NCI-H524 treated with DMSO at 0.1 percent for 48 hours (cell line): ENCODE measurements around the gene NPLOC4.
"Not testable (repeated sequence)": the region's sequence is repeated elsewhere in the genome, so short reads cannot be mapped to it uniquely, and the experiment has no call there.

Experiments
- DNase-seq: peaks from one replicate; lab custom pipeline; 2025; lab: John Stamatoyannopoulos, UW

The NPLOC4 gene

DNA sequence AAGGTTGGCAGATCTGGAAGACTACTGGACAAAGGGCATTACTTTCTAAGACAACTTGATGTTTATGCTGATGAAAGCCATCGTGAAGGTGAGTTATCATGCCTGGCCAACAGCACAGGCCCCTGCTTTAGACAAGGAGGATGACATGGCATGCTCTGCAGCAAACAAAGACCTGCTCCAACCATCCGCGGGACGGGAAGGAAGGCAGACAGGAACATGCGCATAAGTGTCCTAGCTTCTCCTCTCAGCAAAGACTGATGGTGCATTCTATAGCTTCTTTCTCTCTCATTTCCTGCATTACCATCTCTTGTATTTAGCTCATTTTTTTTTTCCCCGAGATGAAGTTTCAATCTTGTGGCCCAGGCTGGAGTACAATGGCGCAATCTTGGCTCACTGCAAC is 5.4 kb downstream of the NPLOC4 start:
- DNase-seq: no peak

DNA sequence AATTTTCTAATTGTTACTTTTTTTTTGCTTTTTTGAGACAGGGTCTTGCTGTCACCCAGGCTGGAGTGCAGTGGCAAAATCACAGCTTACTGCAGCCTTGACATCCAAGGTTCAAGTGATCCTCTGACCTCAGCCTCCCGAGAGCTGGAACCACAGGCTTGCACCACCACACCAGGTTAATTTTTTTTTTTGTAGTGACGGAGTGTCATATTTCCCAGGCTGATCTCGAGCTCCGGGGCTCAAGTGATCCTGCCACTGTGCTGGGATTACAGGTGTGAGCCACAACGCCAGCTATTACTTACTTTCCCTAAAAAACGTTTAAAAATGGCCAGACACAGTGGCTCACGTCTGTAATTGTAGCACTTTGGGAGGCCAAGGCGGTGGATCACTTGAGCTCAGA is 6.6 kb downstream of the NPLOC4 start:
- no peak for DNase-seq

DNA sequence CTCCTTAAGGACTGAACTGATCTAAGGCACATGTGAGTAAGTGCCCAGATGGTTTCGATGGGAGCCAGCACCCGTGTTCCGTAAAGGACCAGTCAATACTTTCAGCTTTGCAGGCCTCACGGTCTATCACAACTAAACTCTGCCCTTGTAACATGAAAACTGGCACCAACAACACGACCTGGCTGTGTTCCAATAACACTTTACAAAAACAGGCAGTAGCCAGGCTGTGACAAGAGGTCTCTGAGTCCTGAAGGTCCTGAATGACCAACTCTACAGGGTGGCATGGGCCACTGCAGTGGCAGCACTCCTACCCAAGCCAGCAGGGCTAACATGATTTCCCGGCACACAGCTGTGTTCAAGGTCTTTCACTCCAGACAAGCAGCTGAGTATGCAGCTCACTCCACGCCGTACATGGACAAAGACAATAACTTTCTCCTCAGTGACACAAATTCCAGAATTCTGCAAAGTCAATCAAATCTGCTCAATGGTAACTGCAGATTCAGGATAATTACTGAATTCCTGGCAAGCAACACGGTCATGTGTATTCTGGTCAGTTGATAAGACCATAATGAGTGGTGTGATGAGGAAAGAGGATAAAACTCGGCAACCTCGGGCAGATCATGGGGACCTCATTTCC is 15.3 kb downstream of the NPLOC4 start:
- no peak for DNase-seq

DNA sequence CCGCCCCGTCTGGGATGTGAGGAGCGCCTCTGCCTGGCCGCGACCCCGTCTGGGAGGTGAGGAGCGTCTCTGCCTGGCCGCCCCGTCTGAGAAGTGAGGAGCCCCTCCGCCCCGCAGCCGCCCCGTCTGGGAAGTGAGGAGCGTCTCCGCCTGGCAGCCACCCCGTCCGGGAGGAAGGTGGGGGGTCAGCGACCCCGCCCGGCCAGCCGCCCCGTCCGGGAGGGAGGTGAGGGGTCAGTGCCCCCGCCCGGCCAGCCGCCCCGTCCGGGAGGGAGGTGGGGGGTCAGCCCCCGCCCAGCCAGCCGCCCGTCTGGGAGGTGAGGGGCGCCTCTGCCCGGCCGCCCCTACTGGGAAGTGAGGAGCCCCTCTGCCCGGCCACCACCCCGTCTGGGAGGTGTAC is 18.6 kb downstream of the NPLOC4 start:
- DNase-seq: not testable (repeated sequence)

DNA sequence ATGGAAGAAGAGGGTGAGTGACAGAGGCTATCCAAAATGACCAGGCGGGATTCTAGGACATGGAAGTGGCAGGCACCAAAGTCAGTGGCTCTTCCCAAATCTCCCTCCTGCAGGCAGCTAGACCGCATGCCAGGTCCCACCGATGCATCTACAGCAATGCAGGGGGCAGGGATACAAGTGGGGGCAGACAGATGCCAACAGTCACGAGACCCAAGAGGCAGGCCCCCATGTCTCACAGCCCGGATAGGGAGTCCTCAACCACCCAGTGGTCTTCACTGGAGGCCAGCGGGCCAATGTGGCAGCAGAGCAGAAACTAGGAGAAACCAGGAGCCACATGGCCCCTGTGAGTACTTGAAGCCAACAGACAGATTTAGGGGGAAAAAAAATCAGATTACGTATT is 20.0 kb downstream of the NPLOC4 start:
- DNase-seq: no peak

DNA sequence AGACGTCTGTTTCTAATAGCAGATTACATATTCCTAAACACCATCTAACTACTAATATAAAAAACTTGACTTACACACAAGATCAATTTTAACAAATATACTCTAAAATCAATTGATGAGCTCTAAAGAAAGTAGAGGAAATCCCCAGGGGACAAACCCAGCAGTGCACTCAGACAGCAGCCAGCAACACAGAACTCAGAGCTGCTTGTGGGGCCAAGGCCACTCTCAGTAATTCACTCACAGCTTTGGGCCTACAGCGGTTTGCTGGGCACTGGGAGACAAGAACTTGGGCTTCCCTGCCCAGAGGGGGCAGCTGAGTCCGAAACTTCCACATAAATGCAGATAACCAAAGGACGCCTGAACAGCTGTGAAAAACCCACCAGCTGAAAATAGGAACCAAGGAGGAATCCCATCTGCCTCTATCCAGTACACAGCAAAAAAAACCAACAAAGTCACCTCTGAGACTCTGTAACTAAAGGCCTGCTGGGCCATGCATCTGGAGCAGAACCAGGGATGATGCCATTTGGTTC is 21.4 kb downstream of the NPLOC4 start:
- DNase-seq: no peak

DNA sequence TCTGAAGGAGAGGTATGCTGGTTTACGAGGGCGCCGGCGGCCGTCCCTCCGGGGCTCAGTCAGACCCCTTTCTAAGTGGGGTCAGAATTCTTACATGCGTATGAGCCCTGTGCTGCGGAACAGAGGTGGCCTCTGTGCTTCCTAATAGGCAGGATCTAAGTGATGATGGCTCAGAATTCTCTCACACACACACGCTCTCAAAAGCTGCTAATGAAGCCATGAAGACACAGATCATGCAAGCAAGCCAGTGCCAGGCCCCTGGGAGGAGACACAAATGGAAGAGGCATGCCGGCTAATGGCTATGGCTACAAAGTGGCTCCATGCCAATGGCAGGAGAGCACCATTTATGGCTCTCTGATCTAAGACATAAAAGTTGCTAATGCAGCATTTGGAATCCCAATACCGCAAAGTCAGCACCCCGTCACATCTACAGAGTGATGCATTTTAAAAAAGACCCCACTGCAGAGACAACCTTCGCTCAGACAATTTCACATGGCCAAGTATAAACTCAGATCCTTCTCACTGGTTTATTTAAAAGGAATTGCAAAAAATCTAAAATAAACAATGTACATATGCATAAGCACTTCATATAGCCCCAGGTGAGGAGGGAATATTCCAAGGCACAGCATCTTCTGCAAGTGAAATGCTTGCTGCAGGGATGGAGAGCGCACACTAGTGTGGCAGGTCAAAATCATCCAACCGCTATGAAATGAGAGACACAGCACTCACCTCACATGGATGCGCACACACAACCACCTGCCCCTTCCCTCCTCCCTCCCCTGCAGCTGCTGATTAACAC is 24.5 kb downstream of the NPLOC4 start:
- DNase-seq: no peak

DNA sequence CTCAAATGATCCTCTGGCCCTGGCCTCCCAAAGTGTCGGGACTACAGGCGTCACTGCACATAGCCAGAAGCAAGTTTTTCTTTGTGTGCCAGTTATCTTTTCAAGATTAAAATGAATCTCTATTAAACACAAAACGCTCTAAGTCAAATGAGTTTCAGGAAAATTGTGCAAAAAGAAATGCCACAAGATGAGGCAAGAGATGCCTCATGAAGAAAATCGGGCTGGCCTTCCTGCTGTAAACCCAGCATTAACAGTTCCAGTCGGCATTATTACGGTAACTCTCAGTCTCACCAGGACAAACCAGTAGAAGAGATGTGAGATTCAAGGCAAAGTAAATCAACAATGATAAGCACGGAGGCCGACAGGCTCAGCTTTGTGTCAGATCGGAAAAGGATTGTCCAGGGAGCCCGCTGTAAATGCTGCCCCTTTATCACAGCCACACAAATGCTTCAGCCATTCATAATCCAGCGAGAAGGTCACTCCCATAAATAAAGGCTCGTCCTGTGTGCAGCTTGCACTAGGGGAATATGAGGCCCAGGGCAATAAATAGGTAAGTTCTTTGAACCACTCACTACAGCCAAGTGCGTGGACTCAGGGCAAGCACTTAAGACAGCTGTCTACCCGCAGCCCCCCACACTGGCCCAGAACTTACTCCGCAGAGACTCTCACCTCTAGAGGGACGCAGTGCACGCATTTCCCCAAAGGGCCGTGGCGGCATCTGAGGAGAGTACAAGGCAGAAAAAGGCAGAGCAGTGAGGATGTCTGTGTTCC is 27.2 kb downstream of the NPLOC4 start:
- no peak for DNase-seq

DNA sequence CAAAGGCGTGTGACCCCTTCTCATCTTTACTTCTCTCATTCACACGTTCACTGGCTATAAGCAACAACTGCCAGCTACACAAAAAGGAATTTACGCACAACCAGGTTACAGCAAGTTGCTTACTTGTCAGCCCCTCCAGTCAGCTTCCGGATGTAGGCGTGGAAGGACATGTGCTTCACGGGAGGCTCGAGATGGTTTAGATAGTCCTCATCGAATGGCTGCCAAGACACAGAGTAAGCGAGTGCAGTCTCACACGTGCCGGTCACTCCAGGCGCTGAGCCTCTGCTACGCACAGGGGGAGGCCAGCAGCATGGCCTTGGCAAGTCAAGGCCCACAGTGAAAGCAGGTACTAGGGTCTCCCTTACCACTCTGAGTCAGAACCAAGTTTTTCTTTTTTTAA is 28.3 kb downstream of the NPLOC4 start:
- DNase-seq: no peak

DNA sequence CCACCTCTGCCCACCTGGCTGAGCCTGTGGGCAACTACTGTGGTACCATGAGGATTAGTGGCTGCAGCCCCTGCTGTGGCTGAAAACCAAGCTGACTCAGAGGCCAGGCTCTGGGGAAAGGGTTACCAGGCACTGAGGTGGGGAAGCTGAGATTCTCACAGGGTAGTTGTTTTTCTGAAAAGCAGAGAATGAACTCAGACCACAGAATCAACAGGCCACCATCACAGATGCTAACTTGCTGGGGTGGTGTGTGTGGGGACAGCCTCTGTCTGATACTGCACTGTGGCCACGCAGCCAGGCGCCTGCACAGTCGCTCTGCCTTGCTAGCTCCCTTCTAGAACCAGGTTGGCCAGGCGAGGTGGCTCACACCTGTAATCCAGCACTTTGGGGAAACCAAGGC is 28.8 kb downstream of the NPLOC4 start:
- DNase-seq: no peak

DNA sequence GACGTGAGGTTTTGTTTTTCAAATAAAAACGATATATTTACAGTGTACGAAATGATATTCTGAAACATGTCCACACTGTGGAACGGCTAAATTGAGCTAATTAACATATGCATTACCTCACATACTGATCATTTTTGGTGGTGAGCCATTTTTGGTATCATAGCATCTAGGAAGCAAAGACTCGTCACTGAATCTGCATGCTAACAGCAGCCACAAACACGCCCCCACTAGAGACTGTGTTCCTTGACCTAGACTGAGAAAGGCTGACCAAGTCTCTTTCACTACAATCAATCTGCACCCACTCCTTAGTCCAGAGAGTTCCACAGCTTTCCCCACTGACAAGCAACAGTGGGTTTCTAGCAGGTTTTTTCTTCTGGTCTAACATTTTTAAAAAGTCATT is 29.5 kb downstream of the NPLOC4 start:
- DNase-seq: no peak

DNA sequence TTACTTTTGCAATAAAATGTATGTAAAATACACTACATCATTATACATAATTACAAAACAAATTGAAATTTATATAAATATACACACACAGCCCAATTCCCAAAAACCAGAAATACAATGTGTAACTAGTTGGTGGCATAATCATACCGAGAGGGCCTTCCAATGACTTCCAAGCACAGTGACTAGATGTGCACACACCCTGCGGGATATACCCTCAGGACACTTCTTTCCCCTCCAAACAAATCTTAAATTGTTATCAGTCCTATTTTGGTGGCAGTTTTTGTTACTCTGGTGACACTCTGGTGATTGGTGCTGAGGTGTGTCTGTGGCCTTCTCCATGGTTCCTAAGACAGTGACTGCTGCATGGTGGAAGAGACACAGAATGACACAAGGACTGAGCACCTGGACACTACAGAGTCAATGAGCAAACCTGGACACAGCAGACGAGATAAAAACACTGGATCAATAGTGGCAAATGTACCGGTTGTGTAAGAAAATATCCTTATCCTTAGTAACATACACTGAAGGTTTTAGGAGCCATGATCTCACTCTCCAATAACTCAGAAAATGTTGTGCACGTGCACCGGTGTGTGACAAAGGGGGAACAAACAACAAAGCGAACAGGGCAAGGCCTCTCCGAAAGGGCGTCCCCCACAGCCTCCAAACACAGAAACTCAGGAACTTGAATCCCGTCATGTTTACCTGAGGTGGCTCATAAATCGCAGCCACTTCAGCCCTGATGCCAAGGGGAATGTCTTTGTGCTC is 32.9 kb downstream of the NPLOC4 start:
- no peak for DNase-seq

DNA sequence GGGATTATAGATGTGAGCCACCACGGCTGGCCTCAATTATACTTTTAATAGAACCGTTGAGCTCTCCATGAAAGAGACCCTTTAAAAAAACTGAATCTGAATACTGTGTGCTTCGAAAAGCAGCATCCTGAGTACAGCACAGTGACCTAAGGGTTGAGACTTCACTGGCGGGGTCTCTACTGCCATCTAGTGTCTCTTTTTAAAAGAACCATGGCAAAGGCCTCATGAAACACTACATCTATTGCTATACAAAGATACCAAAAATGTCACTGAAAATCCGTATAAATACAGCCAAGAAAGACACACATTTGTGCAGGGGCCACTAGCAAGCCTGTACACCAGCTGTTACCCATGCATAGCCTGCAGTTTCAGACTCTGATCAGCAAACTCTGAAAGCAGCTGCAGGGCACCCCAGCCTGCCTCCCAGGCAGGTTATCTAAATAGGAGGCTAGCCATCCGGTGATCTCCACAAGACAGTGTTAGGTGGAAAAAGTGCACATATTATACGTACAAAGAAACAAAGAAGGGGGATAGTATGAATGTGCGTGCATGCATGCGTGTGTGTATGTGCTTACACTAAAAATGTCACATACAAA is 35.3 kb downstream of the NPLOC4 start:
- peak; percentile 12 for DNase-seq

DNA sequence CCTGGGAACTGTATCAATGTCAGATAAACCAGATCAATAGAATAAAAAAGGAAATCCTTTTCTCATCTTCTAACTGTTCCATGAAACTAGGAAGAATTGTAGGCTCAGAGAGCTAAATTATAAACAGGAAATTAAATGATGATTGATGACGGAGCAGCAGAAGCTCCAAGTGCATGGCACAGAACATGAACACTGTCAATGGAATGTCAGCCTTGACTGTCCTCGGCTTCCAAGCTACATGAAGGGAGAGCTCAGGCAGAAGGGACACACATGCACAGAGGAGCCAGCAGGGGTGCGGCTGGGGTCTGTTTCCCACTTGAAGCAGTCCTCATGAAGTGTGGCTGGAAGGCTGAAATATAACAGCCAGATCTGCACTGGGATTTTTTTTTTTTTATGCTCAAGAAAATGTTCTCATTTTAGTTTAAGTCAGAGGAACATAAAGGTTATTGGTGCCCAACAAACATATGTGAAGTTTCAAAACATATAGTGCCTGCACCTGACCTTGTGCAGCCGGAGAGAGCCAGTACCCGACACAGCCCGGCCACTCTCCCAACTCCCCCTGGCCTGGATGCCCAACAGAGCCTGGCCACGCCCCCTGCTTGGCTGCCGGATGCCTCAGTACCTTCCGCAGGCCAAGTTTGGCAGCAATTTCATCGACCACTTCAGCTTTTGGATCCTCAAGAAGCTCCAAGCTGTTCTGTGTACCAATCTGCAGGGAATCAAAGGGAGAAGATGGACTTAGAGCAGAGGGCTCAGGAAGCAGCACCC is 37.0 kb downstream of the NPLOC4 start:
- DNase-seq: no peak

DNA sequence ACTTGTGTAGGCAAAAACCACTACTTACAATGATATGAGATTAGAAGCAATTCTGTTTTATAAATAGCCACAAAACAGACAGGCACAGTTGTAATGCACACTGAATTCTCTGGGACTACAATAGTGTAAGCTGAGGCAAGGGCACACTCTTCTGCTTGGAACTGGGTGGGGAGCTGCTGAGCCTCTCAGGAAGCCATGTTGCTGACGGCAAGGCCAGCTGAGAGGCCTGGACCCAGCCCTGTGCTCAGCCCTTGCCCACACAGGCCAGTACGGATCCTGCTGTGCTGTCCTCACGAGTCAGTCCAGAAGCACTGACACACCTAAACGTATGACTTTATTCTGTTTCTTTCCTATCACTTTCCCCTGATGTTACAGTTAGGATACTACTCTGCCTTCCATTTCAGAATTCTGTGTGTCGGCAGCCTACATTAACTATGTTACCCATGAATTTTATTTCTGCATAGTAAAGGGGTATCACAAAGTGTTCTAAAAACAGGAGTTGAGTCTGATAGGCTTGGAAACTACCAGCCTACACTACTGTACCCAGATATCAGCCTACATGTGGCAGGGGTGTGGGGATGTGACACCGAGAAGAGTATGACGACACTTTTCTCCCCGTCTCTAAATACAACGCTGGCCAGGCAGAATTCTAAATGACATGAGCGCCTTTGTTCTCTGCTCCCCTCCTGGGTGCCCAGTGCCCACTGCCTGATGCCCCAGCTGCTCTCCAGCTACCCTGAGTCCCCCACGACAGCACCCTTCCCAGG is 43.6 kb downstream of the NPLOC4 start:
- no peak for DNase-seq

DNA sequence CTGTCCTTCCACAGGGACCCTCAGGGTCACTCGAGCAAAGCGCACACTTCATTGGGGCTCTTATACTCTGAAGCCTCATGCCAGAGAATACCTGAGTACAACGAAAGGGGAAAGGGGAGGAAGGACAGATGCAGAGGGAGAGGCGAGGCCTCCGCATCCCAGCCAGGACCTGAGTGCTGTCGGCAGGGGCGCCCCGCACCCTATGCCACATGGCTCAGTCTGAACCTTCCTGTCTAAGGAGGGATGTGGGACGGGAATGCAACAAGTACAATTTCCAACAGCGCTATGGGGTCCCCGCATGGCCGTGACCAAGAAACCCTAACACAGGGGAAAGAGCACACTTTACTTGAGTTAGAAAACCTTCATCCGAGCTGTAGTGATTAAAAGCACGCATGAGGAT is 44.9 kb downstream of the NPLOC4 start:
- no peak for DNase-seq

DNA sequence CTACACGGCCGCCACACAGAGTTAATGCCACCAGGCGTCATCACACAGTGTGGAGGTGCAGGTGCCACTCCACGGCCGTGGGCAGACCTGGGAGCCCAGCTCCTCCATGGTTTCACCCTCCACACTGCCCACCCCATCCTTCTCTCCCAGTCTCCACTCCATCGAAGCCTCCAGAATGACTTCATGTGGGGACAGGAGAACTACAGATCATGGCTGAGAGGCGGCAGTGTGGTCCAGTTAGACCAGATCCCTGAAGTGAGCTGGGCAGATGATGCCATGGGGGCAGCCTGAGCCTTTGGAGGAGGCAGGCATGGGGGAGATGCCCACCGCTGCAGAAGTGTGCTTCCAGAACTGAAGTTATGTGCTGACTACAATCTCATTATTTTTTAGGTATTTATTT is 46.8 kb downstream of the NPLOC4 start:
- DNase-seq: no peak

DNA sequence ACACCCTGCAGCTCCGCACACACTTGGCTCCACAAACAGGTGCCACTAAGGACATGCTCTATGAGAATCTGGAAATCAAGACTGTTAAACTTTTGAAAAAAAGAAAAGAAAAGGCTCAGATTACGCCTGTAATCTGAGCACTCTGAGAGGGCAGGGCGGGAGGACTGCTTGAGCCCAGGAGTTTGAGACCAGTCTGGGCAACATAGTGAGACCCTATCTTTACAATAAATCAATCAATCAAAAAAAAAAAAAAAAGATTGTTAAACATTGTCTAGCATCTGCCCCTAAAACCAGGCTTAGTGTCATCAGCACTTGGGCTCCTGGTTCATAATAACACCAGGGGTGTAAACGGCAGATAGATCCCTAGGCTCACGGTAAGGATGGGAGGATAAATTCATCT is 47.3 kb downstream of the NPLOC4 start:
- no peak for DNase-seq

DNA sequence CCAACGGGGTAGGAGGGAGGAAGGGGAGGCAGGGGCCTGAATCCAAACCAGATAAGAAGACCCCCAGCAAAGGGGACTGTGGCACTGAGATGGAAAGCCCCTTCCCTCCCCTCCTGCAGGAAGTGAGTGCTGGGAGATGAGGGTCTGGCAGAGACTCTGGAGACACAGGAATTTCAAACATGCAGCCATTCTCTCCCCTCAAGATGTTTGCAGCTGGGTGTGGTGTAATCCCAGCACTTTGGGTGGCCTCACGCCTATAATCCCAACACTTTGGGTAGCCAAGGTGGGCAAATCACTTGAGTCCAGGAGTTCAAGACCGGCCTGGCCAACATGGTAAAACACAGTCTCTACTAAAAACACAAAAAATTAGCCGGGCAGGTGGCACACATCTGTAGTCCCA is 50.8 kb downstream of the NPLOC4 start:
- no peak for DNase-seq

DNA sequence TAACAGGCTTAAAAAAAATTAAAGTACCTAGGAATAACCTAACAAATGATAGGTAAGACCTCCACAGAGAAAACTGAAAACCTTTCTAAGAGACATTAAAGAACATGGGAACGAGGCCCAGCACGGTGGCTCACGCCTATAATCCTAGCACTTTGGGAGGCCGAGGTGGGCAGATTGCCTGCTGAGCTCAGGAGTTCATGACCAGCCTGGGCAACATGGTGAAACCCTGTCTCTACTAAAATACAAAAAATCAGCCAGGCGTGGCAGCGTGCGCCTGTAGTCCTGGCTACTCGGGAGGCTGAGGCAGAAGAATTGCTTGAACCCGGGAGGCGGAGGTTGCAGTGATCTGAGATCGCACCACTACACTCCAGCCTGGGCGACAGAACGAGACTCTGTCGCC is 52.1 kb downstream of the NPLOC4 start:
- DNase-seq: not testable (repeated sequence)
